K562 (cell line): Measurements from ENCODE around the gene SERPINF2. TPM values are rescaled to one million over a fixed set of nuclear protein-coding genes. Genes with fewer than 3 reads are reported as not detected.
"Not testable (repeated sequence)": the region's sequence is repeated elsewhere in the genome, so short reads cannot be mapped to it uniquely, and the experiment has no call there.

ENCODE experiments used
- ATAC-seq: fragments of 200-7000 bp; cut with Tn5 transposase; 3 replicates; pipeline ENCODE4 v1.9.1; 2020; ENCODE audit warnings: moderate library complexity
- BruUV-seq: library from RNA; stranded (reverse); fragments of 400-500 nt; replicated peaks from 2 replicates; lab custom pipeline; 2021; lab: Mats Ljungman, UMichigan
- CTCF ChIA-PET: fragments of 300-600 bp; formaldehyde crosslinking; extraction: SDS; loops from one replicate; lab custom pipeline; 2021; ENCODE audit warnings: low intra/inter-chr PET ratio; lab: Yijun Ruan, JAX
- POLR2A ChIA-PET: fragments of 300-600, 350-650 bp; sonication (Branson Sonifier 250); formaldehyde crosslinking; extraction: SDS; loops from one replicate; lab custom pipeline; 2021; ENCODE audit warnings: antibody characterized with exemption, inconsistent platforms; lab: Yijun Ruan, JAX
- DNase-seq, 4 experiments: peaks; one replicate each; pipeline versions ENCODE4 v3.0.0 to v3.0.0-alpha.2; 2011 to 2018; ENCODE audit warnings: low spot score in 3 of 4, mixed read lengths in 3 of 4; ENCODE audit errors: extremely low read depth in 1 of 4
- FAIRE-seq: peaks from 2 replicates; lab custom pipeline; 2011; peaks lifted over from hg19 to GRCh38; lab: Jason Lieb, UNC
- H2AFZ ChIP-seq: 2 replicates; pipeline ENCODE4 v1.6.0; 2011; ENCODE audit warnings: low read depth, low read length, control low read depth, inconsistent platforms
- H3K27ac ChIP-seq: fragments of 200-600 bp; 3 replicates; pipeline ENCODE4 v1.8.0; 2011; ENCODE audit warnings: low read depth, mild to moderate bottlenecking, control low read depth, inconsistent platforms, low read length, moderate library complexity, mixed read lengths; ENCODE audit errors: extremely low read depth
- H3K27me3 ChIP-seq, 2 experiments: fragments of 300-600 bp in 1 of 2; 2 replicates in 1 of 2; 3 replicates in 1 of 2; pipeline versions ENCODE4 v1.6.0 to v1.8.0; 2011; ENCODE audit warnings: inconsistent platforms in 2 of 2, low read length in 2 of 2, mild to moderate bottlenecking in 1 of 2, mixed read lengths in 1 of 2, moderate library complexity in 1 of 2; ENCODE audit not compliant: control insufficient read depth in 2 of 2, insufficient read depth in 2 of 2
- H3K36me3 ChIP-seq: fragments of 300-600 bp; 3 replicates; pipeline ENCODE4 v1.8.0; 2011; ENCODE audit warnings: mild to moderate bottlenecking, low read length, inconsistent platforms; ENCODE audit not compliant: control insufficient read depth, insufficient read depth
- H3K4me1 ChIP-seq, 2 experiments: fragments of 200-600 bp in 1 of 2; replicated peaks in 1 of 2; 2 replicates in 1 of 2; 3 replicates in 1 of 2; pipeline versions ENCODE4 v1.5.1 to v1.8.0; 2011; ENCODE audit warnings: inconsistent platforms in 2 of 2, low read length in 2 of 2, mild to moderate bottlenecking in 1 of 2, mixed read lengths in 1 of 2, moderate library complexity in 1 of 2; ENCODE audit not compliant: control insufficient read depth in 2 of 2, insufficient read depth in 2 of 2
- H3K4me2 ChIP-seq: 2 replicates; pipeline ENCODE4 v1.6.1; 2011; ENCODE audit warnings: low read length, control low read depth, inconsistent platforms, mixed read lengths; ENCODE audit not compliant: insufficient read depth
- H3K4me3 ChIP-seq: fragments of 200-600 bp; sonication (generic), shearing (Covaris generic); 2 replicates; pipeline ENCODE4 v1.5.1; 2016; ENCODE audit warnings: control low read depth, inconsistent platforms
- H3K79me2 ChIP-seq: fragments of 200-600 bp; 3 replicates; pipeline ENCODE4 v1.8.0; 2011; ENCODE audit warnings: low read length, inconsistent platforms; ENCODE audit not compliant: control insufficient read depth, insufficient read depth
- H3K9ac ChIP-seq, 2 experiments: 2 replicates each; pipeline versions ENCODE4 v1.6.0 to v1.6.1; 2011; ENCODE audit warnings: low read depth in 2 of 2, low read length in 2 of 2, control low read depth in 1 of 2, inconsistent platforms in 1 of 2, mild to moderate bottlenecking in 1 of 2, mixed read lengths in 1 of 2; ENCODE audit not compliant: insufficient read depth in 1 of 2
- H3K9me1 ChIP-seq: one replicate; pipeline ENCODE4 v1.6.0; 2011; ENCODE audit warnings: inconsistent platforms, mild to moderate bottlenecking, low read length, moderate library complexity; ENCODE audit not compliant: control insufficient read depth, insufficient read depth
- H3K9me3 ChIP-seq: replicated peaks from 2 replicates; pipeline ENCODE4 v1.5.1; 2011; ENCODE audit warnings: low read depth, low read length, inconsistent platforms; ENCODE audit not compliant: control insufficient read depth, insufficient read depth
- H4K20me1 ChIP-seq: replicated peaks from 2 replicates; pipeline ENCODE4 v1.6.1; 2011; ENCODE audit warnings: low read length, inconsistent platforms, mixed read lengths; ENCODE audit not compliant: control insufficient read depth, insufficient read depth
- ATF7 ChIP-seq: fragments of 450-650 bp; IDR thresholded peaks from 2 replicates; pipeline ENCODE4 v1.7.1; 2014; ENCODE audit warnings: mild to moderate bottlenecking, moderate library complexity
- CHD2 ChIP-seq: IDR thresholded peaks from 2 replicates; pipeline ENCODE4 v1.6.1; 2011; ENCODE audit warnings: low read depth, low read length
- EHMT2 ChIP-seq: fragments of 450-650 bp; IDR thresholded peaks from 2 replicates; pipeline ENCODE4 v1.6.1; 2018; ENCODE audit warnings: antibody characterized with exemption
- FOXK1 ChIP-seq: sonication (generic); formaldehyde crosslinking; IDR thresholded peaks from 2 replicates; pipeline ENCODE4 v1.8.0; 2022; ENCODE audit warnings: missing genetic modification reagents, mild to moderate bottlenecking, borderline replicate concordance
- IRF2 ChIP-seq: sonication (generic); formaldehyde crosslinking; IDR thresholded peaks from 2 replicates; pipeline ENCODE4 v1.8.1; 2022; ENCODE audit warnings: mild to moderate bottlenecking, missing genetic modification reagents
- MED1 ChIP-seq: sonication (generic); formaldehyde crosslinking; IDR thresholded peaks from 2 replicates; pipeline ENCODE4 v1.8.1; 2023; ENCODE audit warnings: missing genetic modification reagents, borderline replicate concordance
- TAF1 ChIP-seq: IDR thresholded peaks from 2 replicates; pipeline ENCODE4 v1.6.1; 2011; ENCODE audit warnings: mild to moderate bottlenecking, low read length, moderate library complexity; ENCODE audit not compliant: insufficient read depth, control insufficient read depth, severe bottlenecking; ENCODE audit errors: extremely low read depth
- TAF7 ChIP-seq: fragments of 450-650 bp; IDR thresholded peaks from 2 replicates; pipeline ENCODE4 v1.6.1; 2016; ENCODE audit warnings: missing genetic modification characterization, missing compliant biosample characterization
- ZBTB1 ChIP-seq: sonication (generic); formaldehyde crosslinking; IDR thresholded peaks from 2 replicates; pipeline ENCODE4 v1.8.1; 2023; ENCODE audit warnings: missing genetic modification reagents, low read depth, mild to moderate bottlenecking, borderline replicate concordance
- ZBTB17 ChIP-seq: fragments of 450-650 bp; formaldehyde crosslinking; IDR thresholded peaks from 2 replicates; pipeline ENCODE4 v1.4.0; 2020; ENCODE audit warnings: mild to moderate bottlenecking
- ZBTB7A ChIP-seq: IDR thresholded peaks from 2 replicates; pipeline ENCODE4 v1.6.1; 2011; ENCODE audit warnings: low read depth, mild to moderate bottlenecking, low read length, moderate library complexity, borderline replicate concordance; ENCODE audit not compliant: control insufficient read depth
- ZC3H4 ChIP-seq: sonication (generic); formaldehyde crosslinking; IDR thresholded peaks from 2 replicates; pipeline ENCODE4 v1.9.0; 2021; ENCODE audit warnings: missing genetic modification reagents, borderline replicate concordance
- WGBS: fragments of 100-300 bp; shearing (Covaris generic); methylation state at CpG from one replicate; pipeline ENCODE4 v1.1.6; 2016; ENCODE audit warnings: low coverage, mixed read lengths; ENCODE audit not compliant: insufficient coverage; ENCODE audit errors: missing lambda C conversion rate; 5-methylcytosine and 5-hydroxymethylcytosine counted together
- in situ Hi-C: fragments of 300-500 bp; cut with MboI; formaldehyde crosslinking; loops from 4 replicates; pipeline ENCODE4 v1.15.0; 2018; ENCODE audit warnings: inconsistent platforms, mixed read lengths
- intact Hi-C: fragments of 100-400 bp; cut with micrococcal nuclease; formaldehyde crosslinking; loops from 2 replicates; pipeline ENCODE4 v1.14.2; 2022
- polyA plus RNA-seq, 8 experiments: library from polyadenylated mRNA; depleted of rRNA in 4 of 8; stranded (reverse) in 5 of 8; unstranded in 3 of 8; fragments of >200 nt; fragmentation: Nextera tagmentation in 2 of 8; fragmentation: Illumina TruSeq in 1 of 8; extraction: Ambion mirVana in 2 of 8; extraction: Trizol in 1 of 8; gene quantifications; 2 replicates each; pipeline versions ENCODE4 v1.2.1 to v1.2.3, GENCODE V29; 2011 to 2014; ENCODE audit warnings: inconsistent platforms in 1 of 8, missing spikeins in 1 of 8
- total RNA-seq, 7 experiments: library from RNA; depleted of rRNA in 6 of 7; stranded (reverse); fragments of >200 nt in 6 of 7; fragmentation: Illumina TruSeq in 2 of 7; extraction: Trizol in 2 of 7; gene quantifications; 2 replicates each; pipeline versions ENCODE4 v1.2.1 to v1.2.3, GENCODE V29; 2011 to 2021; ENCODE audit warnings: low replicate concordance in 1 of 7
- TF ChIP-seq, protein P1 (sequence below): fragments of 450-650 bp; IDR thresholded peaks from 2 replicates; pipeline ENCODE4 v1.6.1; 2016; ENCODE audit warnings: antibody characterized with exemption
- TF ChIP-seq, protein P2 (sequence below): fragments of 250-450 bp; sonication (Bioruptor Pico); IDR thresholded peaks from 2 replicates; pipeline ENCODE4 v1.8.0; 2021; ENCODE audit warnings: moderate library complexity, mild to moderate bottlenecking, inconsistent platforms
- TF ChIP-seq, protein P3 (sequence below), 3 experiments: IDR thresholded peaks in 2 of 3; conservative IDR thresholded peaks in 1 of 3; 2 replicates each; pipeline ENCODE4 v1.5.1; 2011 to 2012; ENCODE audit warnings: low read length in 3 of 3, mild to moderate bottlenecking in 3 of 3, control low read depth in 2 of 3, improper control_type of control experiment in 1 of 3, inconsistent platforms in 1 of 3, low read depth in 1 of 3, mixed read lengths in 1 of 3, moderate library complexity in 1 of 3; ENCODE audit not compliant: insufficient read depth in 2 of 3

Gene SERPINF2
- total and polyA plus RNA-seq, 9 of the 15 experiments (the other 6 are each of a cell fraction or from before 2014, with no cell fraction given): 0.22 TPM; not detected in 8

DNA sequence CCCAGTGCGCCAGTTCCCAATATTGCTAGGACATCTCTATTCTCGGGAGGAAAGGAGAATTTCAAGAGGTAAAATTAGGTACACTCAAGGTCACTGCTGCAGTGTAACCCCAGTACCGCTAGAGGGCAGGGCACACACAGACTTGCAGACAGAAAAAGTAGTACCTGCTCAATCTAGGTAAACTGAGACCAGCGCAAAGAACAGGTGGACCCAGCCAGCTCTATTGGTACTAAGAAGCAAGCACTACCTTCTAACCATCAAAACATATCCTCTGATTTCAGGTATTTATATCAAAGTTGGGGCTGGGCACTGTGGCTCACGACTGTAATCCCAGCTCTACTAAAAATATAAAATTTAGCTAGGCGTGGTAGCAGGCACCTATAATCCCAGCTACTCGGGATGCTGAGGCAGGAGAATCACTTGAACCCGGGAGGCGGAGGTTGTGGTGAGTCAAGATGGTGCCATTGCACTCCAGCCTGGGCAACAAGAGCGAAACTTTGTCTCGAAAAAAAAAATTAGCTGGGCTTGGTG lies 21.8 kb upstream of the SERPINF2 start (continued):
- TF ChIP-seq, protein P1, sequence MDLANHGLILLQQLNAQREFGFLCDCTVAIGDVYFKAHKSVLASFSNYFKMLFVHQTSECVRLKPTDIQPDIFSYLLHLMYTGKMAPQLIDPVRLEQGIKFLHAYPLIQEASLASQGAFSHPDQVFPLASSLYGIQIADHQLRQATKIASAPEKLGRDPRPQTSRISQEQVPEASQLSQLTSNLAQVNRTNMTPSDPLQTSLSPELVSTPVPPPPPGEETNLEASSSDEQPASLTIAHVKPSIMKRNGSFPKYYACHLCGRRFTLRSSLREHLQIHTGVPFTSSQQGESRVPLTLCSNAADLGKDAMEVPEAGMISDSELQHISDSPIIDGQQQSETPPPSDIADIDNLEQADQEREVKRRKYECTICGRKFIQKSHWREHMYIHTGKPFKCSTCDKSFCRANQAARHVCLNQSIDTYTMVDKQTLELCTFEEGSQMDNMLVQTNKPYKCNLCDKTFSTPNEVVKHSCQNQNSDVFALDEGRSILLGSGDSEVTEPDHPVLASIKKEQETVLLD: no peak
- TF ChIP-seq, protein P2, sequence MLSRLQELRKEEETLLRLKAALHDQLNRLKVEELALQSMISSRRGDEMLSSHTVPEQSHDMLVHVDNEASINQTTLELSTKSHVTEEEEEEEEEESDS: no peak
- TF ChIP-seq CHD2 (no peak), FOXK1 (CRISPR knock-in tag) (no peak), TAF1 (no peak), ZBTB1 (no peak), IRF2 (CRISPR knock-in tag) (no peak), ZC3H4 (CRISPR knock-in tag) (no peak), EHMT2 (no peak), ATF7 (no peak), MED1 (no peak), ZBTB17 (CRISPR knock-in tag) (no peak), TAF7 (no peak), ZBTB7A (no peak)
- TF ChIP-seq, protein P3, sequence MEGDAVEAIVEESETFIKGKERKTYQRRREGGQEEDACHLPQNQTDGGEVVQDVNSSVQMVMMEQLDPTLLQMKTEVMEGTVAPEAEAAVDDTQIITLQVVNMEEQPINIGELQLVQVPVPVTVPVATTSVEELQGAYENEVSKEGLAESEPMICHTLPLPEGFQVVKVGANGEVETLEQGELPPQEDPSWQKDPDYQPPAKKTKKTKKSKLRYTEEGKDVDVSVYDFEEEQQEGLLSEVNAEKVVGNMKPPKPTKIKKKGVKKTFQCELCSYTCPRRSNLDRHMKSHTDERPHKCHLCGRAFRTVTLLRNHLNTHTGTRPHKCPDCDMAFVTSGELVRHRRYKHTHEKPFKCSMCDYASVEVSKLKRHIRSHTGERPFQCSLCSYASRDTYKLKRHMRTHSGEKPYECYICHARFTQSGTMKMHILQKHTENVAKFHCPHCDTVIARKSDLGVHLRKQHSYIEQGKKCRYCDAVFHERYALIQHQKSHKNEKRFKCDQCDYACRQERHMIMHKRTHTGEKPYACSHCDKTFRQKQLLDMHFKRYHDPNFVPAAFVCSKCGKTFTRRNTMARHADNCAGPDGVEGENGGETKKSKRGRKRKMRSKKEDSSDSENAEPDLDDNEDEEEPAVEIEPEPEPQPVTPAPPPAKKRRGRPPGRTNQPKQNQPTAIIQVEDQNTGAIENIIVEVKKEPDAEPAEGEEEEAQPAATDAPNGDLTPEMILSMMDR (IDR thresholded peaks at IDR 0.05 in 2 of 3, conservative IDR thresholded peaks at IDR 0.05 in 1 of 3; ENCODE audit: insufficient read depth in 2 of 3, low read depth in 1 of 3, low read length in 3 of 3): peak; percentile 76 to 91 (median 86)

GRCh38 chr17:1722022-1722421 lies 20.6 kb upstream of the SERPINF2 start:
- intact Hi-C loops: loop anchor here (5.0 kb wide), 1 partner anchor 60 kb away; no protein-coding TSS in a partner anchor
- POLR2A ChIA-PET: interaction anchor here (1.5 kb wide), 1 partner anchor 9 kb away, joined by 4 read pairs; no protein-coding TSS in a partner anchor
- CTCF ChIA-PET: interaction anchor here (2.0 kb wide), 1 partner anchor 62 kb away, joined by 7 read pairs; no protein-coding TSS in a partner anchor
- H3K36me3 ChIP-seq, H3K4me3 ChIP-seq, DNase-seq, H2AFZ ChIP-seq, H3K9me1 ChIP-seq, H4K20me1 ChIP-seq, H3K4me2 ChIP-seq, BruUV-seq, H3K27ac ChIP-seq, in situ Hi-C loops, ATAC-seq, FAIRE-seq, H3K27me3 ChIP-seq, H3K9ac ChIP-seq, H3K9me3 ChIP-seq: not testable (repeated sequence)
- 84% methylated on average over 5 of the region's 8 CpGs for WGBS
- Histone ChIP-seq H3K79me2 (peaks cover 11% of the 10 kb centered on the region; the same call in 2 of the 3 replicates), H3K4me1 (peaks cover 22 to 47% of the 10 kb centered on the region in 2 experiments; a peak in 4 of 5 replicates)
